ENCODE data around the gene TSPAN14. TPM values are rescaled to one million over a fixed set of nuclear protein-coding genes. Genes with fewer than 3 reads are reported as not detected.
A peak's percentile ranks its signal among the peaks of the same experiment; 100 is the strongest.

Gene TSPAN14
- total and polyA plus RNA-seq, 10 of the 15 experiments (the other 5 are each of a cell fraction or from before 2014, with no cell fraction given), result 2.5 to 31.7 (median 17.9) TPM

DNA sequence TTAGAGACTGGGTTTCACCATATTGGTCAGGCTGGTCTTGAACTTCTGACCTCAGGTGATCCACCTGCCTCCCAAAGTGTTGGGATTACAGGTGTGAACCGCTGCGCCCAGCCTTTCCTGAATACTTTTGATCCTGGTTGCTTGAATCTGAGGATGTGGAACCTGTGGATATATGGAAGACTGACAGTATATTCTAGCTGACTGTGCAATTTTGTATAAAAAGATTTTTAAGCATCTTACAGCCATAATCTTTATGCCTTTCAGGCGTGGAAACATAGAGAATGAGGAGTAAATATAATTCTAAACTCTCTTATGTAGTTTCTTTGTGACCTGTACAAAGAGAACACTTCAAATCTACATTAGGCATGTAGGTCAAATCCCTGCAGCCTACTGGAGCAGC lies 16.2 kb downstream of the TSPAN14 start:
- WGBS (ENCODE audit: insufficient coverage, insufficient replicate concordance, low lambda C conversion rate, missing lambda C conversion rate), result 79% methylated on average over 3 of the region's 3 CpGs
- peaks cover 80% of the 10 kb centered on the region for H3K4me1 ChIP-seq (ENCODE audit: control insufficient read depth, insufficient read depth, low read length)
- CTCF ChIA-PET, result interaction anchor here (3.4 to 21.5 kb wide), 3 partner anchors 9 to 31 kb away, joined by 22 to 402 read pairs (median 76); no protein-coding TSS in a partner anchor
- BruUV-seq (replicated peaks), result no TSS peak
- RAD21 ChIA-PET (ENCODE audit: unreplicated experiment), result interaction anchor here (0.8 to 21.4 kb wide), 7 partner anchors 8 to 71 kb away, joined by 3 to 412 read pairs (median 5); no protein-coding TSS in a partner anchor
- intact Hi-C loops (cut with micrococcal nuclease; ENCODE audit: unreplicated experiment), result no loop called here
- H3K9ac ChIP-seq (ENCODE audit: control insufficient read depth, insufficient read depth, low read length), result 0 out of 2 replicates have a peak overlapping the region, but pooled peaks have one; percentile 7
- no peak for FAIRE-seq
- ATAC-seq, result no peak
- no peaks in the 10 kb centered on the region for H3K27me3 ChIP-seq (replicated peaks in 1 of 2; ENCODE audit: control insufficient read depth in 2 of 2, insufficient read depth in 2 of 2, low read length in 1 of 2)
- SMC1A ChIA-PET (ENCODE audit: uncharacterized antibody, unreplicated experiment), result interaction anchor here (0.6 to 36.0 kb wide), 7 partner anchors 10 to 128 kb away, joined by 3 to 1038 read pairs (median 5); no protein-coding TSS in a partner anchor
- peak overlapping the region; percentile 87 for H3K27ac ChIP-seq (ENCODE audit: control insufficient read depth, insufficient read depth)
- no peak overlapping the region for H2AFZ ChIP-seq (ENCODE audit: control insufficient read depth, low read depth, low read length)
- H3K9me3 ChIP-seq (replicated peaks; ENCODE audit: control insufficient read depth, insufficient read depth, low read length), result no peaks in the 10 kb centered on the region
- H4K20me1 ChIP-seq (ENCODE audit: control insufficient read depth, insufficient read depth), result no peaks in the 10 kb centered on the region; the same call in 1 of the 2 replicates
- in situ Hi-C loops (cut with MboI), result no loop called here
- POLR2A ChIA-PET, result interaction anchor here (0.8 to 12.9 kb wide), 5 partner anchors 7 to 193 kb away, joined by 3 to 190 read pairs (median 4); partner anchors contain the start of gene TSPAN14
- no peak for DNase-seq (ENCODE audit: low read depth, low spot score)
- no peak for TF ChIP-seq CBFB (IDR thresholded peaks at IDR 0.05; ENCODE audit: low read depth)
- no peak for TF ChIP-seq MLLT1 (IDR thresholded peaks at IDR 0.05)
- H3K36me3 ChIP-seq (ENCODE audit: control insufficient read depth in 2 of 2, insufficient read depth in 2 of 2, low read length in 1 of 2), result peaks cover 3% of the 10 kb centered on the region in 2 experiments; a peak in 3 of 4 replicates
- no peak overlapping the region for H3K4me3 ChIP-seq
- H3K4me2 ChIP-seq (ENCODE audit: control insufficient read depth, insufficient read depth), result no peak overlapping the region; the same call in 1 of the 2 replicates
- H3K79me2 ChIP-seq (ENCODE audit: control insufficient read depth, insufficient read depth, low read length), result peaks cover 81% of the 10 kb centered on the region

- TF ChIP-seq, protein P1, sequence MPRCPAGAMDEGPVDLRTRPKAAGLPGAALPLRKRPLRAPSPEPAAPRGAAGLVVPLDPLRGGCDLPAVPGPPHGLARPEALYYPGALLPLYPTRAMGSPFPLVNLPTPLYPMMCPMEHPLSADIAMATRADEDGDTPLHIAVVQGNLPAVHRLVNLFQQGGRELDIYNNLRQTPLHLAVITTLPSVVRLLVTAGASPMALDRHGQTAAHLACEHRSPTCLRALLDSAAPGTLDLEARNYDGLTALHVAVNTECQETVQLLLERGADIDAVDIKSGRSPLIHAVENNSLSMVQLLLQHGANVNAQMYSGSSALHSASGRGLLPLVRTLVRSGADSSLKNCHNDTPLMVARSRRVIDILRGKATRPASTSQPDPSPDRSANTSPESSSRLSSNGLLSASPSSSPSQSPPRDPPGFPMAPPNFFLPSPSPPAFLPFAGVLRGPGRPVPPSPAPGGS (IDR thresholded peaks at IDR 0.05; ENCODE audit: borderline replicate concordance, insufficient read depth, low read depth, low read length, poor library complexity, severe bottlenecking), result no peak
- TF ChIP-seq MEF2A (IDR thresholded peaks at IDR 0.05; ENCODE audit: insufficient read depth, low read depth, low read length) (no peak), POLR2A (IDR thresholded peaks at IDR 0.05; ENCODE audit: low read depth, low read length) (peak; percentile 49; the same call in 1 of the 2 replicates)
- TF ChIP-seq, protein P2, sequence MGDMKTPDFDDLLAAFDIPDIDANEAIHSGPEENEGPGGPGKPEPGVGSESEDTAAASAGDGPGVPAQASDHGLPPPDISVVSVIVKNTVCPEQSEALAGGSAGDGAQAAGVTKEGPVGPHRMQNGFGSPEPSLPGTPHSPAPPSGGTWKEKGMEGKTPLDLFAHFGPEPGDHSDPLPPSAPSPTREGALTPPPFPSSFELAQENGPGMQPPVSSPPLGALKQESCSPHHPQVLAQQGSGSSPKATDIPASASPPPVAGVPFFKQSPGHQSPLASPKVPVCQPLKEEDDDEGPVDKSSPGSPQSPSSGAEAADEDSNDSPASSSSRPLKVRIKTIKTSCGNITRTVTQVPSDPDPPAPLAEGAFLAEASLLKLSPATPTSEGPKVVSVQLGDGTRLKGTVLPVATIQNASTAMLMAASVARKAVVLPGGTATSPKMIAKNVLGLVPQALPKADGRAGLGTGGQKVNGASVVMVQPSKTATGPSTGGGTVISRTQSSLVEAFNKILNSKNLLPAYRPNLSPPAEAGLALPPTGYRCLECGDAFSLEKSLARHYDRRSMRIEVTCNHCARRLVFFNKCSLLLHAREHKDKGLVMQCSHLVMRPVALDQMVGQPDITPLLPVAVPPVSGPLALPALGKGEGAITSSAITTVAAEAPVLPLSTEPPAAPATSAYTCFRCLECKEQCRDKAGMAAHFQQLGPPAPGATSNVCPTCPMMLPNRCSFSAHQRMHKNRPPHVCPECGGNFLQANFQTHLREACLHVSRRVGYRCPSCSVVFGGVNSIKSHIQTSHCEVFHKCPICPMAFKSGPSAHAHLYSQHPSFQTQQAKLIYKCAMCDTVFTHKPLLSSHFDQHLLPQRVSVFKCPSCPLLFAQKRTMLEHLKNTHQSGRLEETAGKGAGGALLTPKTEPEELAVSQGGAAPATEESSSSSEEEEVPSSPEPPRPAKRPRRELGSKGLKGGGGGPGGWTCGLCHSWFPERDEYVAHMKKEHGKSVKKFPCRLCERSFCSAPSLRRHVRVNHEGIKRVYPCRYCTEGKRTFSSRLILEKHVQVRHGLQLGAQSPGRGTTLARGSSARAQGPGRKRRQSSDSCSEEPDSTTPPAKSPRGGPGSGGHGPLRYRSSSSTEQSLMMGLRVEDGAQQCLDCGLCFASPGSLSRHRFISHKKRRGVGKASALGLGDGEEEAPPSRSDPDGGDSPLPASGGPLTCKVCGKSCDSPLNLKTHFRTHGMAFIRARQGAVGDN (IDR thresholded peaks at IDR 0.05), result peak; percentile 27; the same call in 1 of the 2 replicates
- no peak overlapping the region for H3K4me3 ChIP-seq
- H3K79me2 ChIP-seq (ENCODE audit: control insufficient read depth, insufficient read depth, low read length), result peaks cover 77% of the 10 kb centered on the region
- in situ Hi-C loops (cut with MboI), result no loop called here
- H4K20me1 ChIP-seq (ENCODE audit: control insufficient read depth, insufficient read depth), result no peaks in the 10 kb centered on the region; the same call in 1 of the 2 replicates
- H3K36me3 ChIP-seq (ENCODE audit: control insufficient read depth in 2 of 2, insufficient read depth in 2 of 2, low read length in 1 of 2), result peaks cover 3% of the 10 kb centered on the region in 2 experiments; a peak in 3 of 4 replicates
- CTCF ChIA-PET, result interaction anchor here (0.8 to 21.5 kb wide), 7 partner anchors 10 to 69 kb away, joined by 3 to 402 read pairs (median 11); no protein-coding TSS in a partner anchor
- H3K27me3 ChIP-seq (replicated peaks in 1 of 2; ENCODE audit: control insufficient read depth in 2 of 2, insufficient read depth in 2 of 2, low read length in 1 of 2), result no peaks in the 10 kb centered on the region
- peak overlapping the region; percentile 87 for H3K27ac ChIP-seq (ENCODE audit: control insufficient read depth, insufficient read depth)
- ATAC-seq (peak; percentile 5), DNase-seq (ENCODE audit: low read depth, low spot score) (no peak), FAIRE-seq (no peak)
- SMC1A ChIA-PET (ENCODE audit: uncharacterized antibody, unreplicated experiment), result interaction anchor here (0.6 to 36.0 kb wide), 6 partner anchors 11 to 129 kb away, joined by 4 to 1038 read pairs (median 15); no protein-coding TSS in a partner anchor
- H3K4me2 ChIP-seq (ENCODE audit: control insufficient read depth, insufficient read depth), result peak overlapping the region; percentile 95
- H3K4me1 ChIP-seq (ENCODE audit: control insufficient read depth, insufficient read depth, low read length), result peaks cover 72% of the 10 kb centered on the region
- intact Hi-C loops (cut with micrococcal nuclease; ENCODE audit: unreplicated experiment), result no loop called here
- RAD21 ChIA-PET (ENCODE audit: unreplicated experiment), result interaction anchor here (0.8 to 21.4 kb wide), 8 partner anchors 9 to 119 kb away, joined by 3 to 412 read pairs (median 12); no protein-coding TSS in a partner anchor
- POLR2A ChIA-PET, result interaction anchor here (0.6 to 12.9 kb wide), 8 partner anchors 7 to 453 kb away, joined by 3 to 190 read pairs (median 7); partner anchors contain the start of gene TSPAN14
- 0% methylated on average over 3 of the region's 3 CpGs for WGBS (ENCODE audit: insufficient coverage, insufficient replicate concordance, low lambda C conversion rate, missing lambda C conversion rate)
- no peak overlapping the region for H2AFZ ChIP-seq (ENCODE audit: control insufficient read depth, low read depth, low read length)
- H3K9ac ChIP-seq (ENCODE audit: control insufficient read depth, insufficient read depth, low read length), result peak overlapping the region; percentile 60
- BruUV-seq (replicated peaks), result no TSS peak
- H3K9me3 ChIP-seq (replicated peaks; ENCODE audit: control insufficient read depth, insufficient read depth, low read length), result no peaks in the 10 kb centered on the region
Observed at GRCh38 chr10:80471001-80471400, 16.9 kb downstream of the TSPAN14 start.
